Uterus (tissue), 4 donors: ENCODE results near the gene RBM6. TPM values are rescaled to one million over a fixed set of nuclear protein-coding genes. Genes with fewer than 3 reads are reported as not detected.
"Not testable (repeated sequence)": the region's sequence is repeated elsewhere in the genome, so short reads cannot be mapped to it uniquely, and the experiment has no call there.

Experiments used
- DNase-seq, 2 donors: peaks; one replicate each; pipeline ENCODE4 v3.0.0-alpha.2; 2019 to 2020
- H3K27ac ChIP-seq, 2 donors: fragments of 200-600 bp; sonication (generic); 1 replicate in 1 of 2; 2 replicates in 1 of 2; pipeline ENCODE4 v1.5.1; 2016 to 2018
- H3K27me3 ChIP-seq, 2 donors: fragments of 200-600 bp; sonication (generic); one replicate each; pipeline ENCODE4 v1.5.1; 2018 to 2019; ENCODE audit warnings: control low read depth in 1 of 2
- H3K36me3 ChIP-seq, 2 donors: fragments of 200-600 bp; sonication (generic); one replicate each; pipeline ENCODE4 v1.5.1; 2019; ENCODE audit warnings: control low read depth in 1 of 2
- H3K4me1 ChIP-seq, 2 donors: fragments of 200-600 bp; sonication (generic); one replicate each; pipeline ENCODE4 v1.5.1; 2018 to 2019; ENCODE audit warnings: control low read depth in 1 of 2
- H3K4me3 ChIP-seq, 2 donors: fragments of 200-600 bp; sonication (generic); 1 replicate in 1 of 2; 2 replicates in 1 of 2; pipeline ENCODE4 v1.5.1; 2018 to 2019; ENCODE audit warnings: mild to moderate bottlenecking in 1 of 2
- H3K9me3 ChIP-seq, 2 donors: fragments of 200-600 bp; sonication (generic); one replicate each; pipeline ENCODE4 v1.5.1; 2019; ENCODE audit warnings: control low read depth in 1 of 2
- CTCF ChIP-seq, 4 experiments: fragments of 200-600 bp in 2 of 4; fragments of 450-650 bp in 2 of 4; sonication (generic) in 2 of 4; IDR thresholded peaks; one replicate each; pipeline ENCODE4 v1.5.1; 2016 to 2019; ENCODE audit warnings: antibody characterized with exemption in 4 of 4, mild to moderate bottlenecking in 2 of 4, moderate library complexity in 1 of 4
- POLR2A ChIP-seq, 2 donors: fragments of 450-650 bp; IDR thresholded peaks; one replicate each; pipeline ENCODE4 v1.6.1; 2016; ENCODE audit warnings: antibody characterized with exemption in 2 of 2, mild to moderate bottlenecking in 1 of 2, moderate library complexity in 1 of 2
- intact Hi-C: fragments of 100-400 bp; cut with DNase I; formaldehyde crosslinking; loops from one replicate; pipeline ENCODE4 v1.15.1; 2023; ENCODE audit warnings: low total_unique reads
- total RNA-seq, 4 donors: library from RNA; depleted of rRNA in 3 of 4; stranded (reverse); fragments of >200 nt in 3 of 4; gene quantifications; one replicate each; pipeline versions ENCODE4 v1.1.0 to v1.2.4, GENCODE V29; 2014 to 2023
- donor health status: DM: yes; HTN: yes; CAD: no.

The RBM6 gene
- total RNA-seq, 4 donors from 2014 or later = 63.2 to 143 (median 116) TPM

- Histone ChIP-seq H3K27ac (no peak overlapping the region), H3K4me3 (no peak overlapping the region), H3K27me3 (no peaks in the 10 kb centered on the region), H3K4me1 (no peaks in the 10 kb centered on the region), H3K36me3 (no peaks in the 10 kb centered on the region), H3K9me3 (no peaks in the 10 kb centered on the region)
- intact Hi-C loops = no loop called here
- TF ChIP-seq POLR2A (IDR thresholded peaks at IDR 0.05) (no peak), CTCF (IDR thresholded peaks at IDR 0.05) (no peak)
- DNase-seq = no peak
Observed at GRCh38 chr3:49911124-49911420, 28.9 kb upstream of the RBM6 start.

- no peaks in the 10 kb centered on the region for H3K9me3 ChIP-seq
- no peaks in the 10 kb centered on the region for H3K36me3 ChIP-seq
- intact Hi-C loops = no loop called here
- no peaks in the 10 kb centered on the region for H3K27me3 ChIP-seq
- no peak for TF ChIP-seq POLR2A (IDR thresholded peaks at IDR 0.05)
- TF ChIP-seq CTCF (IDR thresholded peaks at IDR 0.05) = no peak
- H3K4me1 ChIP-seq = no peaks in the 10 kb centered on the region
- no peak overlapping the region for H3K27ac ChIP-seq
- DNase-seq = no peak
- H3K4me3 ChIP-seq = no peak overlapping the region
Observed at GRCh38 chr3:49911611-49912010, 28.3 kb upstream of the RBM6 start.

- intact Hi-C loops = no loop called here
- Histone ChIP-seq H3K27ac (no peak overlapping the region), H3K27me3 (no peaks in the 10 kb centered on the region), H3K9me3 (no peaks in the 10 kb centered on the region), H3K4me1 (no peaks in the 10 kb centered on the region), H3K36me3 (no peaks in the 10 kb centered on the region), H3K4me3 (no peak overlapping the region)
- no peak for TF ChIP-seq CTCF (IDR thresholded peaks at IDR 0.05)
- TF ChIP-seq POLR2A (IDR thresholded peaks at IDR 0.05) = no peak
- no peak for DNase-seq
Observed at GRCh38 chr3:49912881-49913281, 27.1 kb upstream of the RBM6 start.

- Histone ChIP-seq H3K36me3 (no peaks in the 10 kb centered on the region), H3K27ac (no peak overlapping the region), H3K9me3 (no peaks in the 10 kb centered on the region), H3K4me1 (no peaks in the 10 kb centered on the region), H3K4me3 (no peak overlapping the region), H3K27me3 (no peaks in the 10 kb centered on the region)
- intact Hi-C loops = no loop called here
- TF ChIP-seq CTCF (IDR thresholded peaks at IDR 0.05) (no peak), POLR2A (IDR thresholded peaks at IDR 0.05) (no peak)
- no peak for DNase-seq
Observed at GRCh38 chr3:49914906-49915305, 25.0 kb upstream of the RBM6 start.

- H3K4me3 ChIP-seq = no peak overlapping the region
- no peak for DNase-seq
- H3K9me3 ChIP-seq = no peaks in the 10 kb centered on the region
- TF ChIP-seq POLR2A (IDR thresholded peaks at IDR 0.05) (no peak), CTCF (IDR thresholded peaks at IDR 0.05) (no peak)
- no peaks in the 10 kb centered on the region for H3K36me3 ChIP-seq
- H3K27me3 ChIP-seq = no peaks in the 10 kb centered on the region
- H3K27ac ChIP-seq = no peak overlapping the region
- no peaks in the 10 kb centered on the region for H3K4me1 ChIP-seq
- intact Hi-C loops = no loop called here
Observed at GRCh38 chr3:49916686-49917085, 23.3 kb upstream of the RBM6 start.

- intact Hi-C loops, H3K4me3 ChIP-seq: not testable (repeated sequence)
Observed at GRCh38 chr3:49917806-49918590, 22.0 kb upstream of the RBM6 start.

More at GRCh38 chr3:49917806-49918590, 22.0 kb upstream of the RBM6 start:
- H3K9me3 ChIP-seq, H3K27me3 ChIP-seq, H3K4me1 ChIP-seq, H3K36me3 ChIP-seq, DNase-seq, H3K27ac ChIP-seq: not testable (repeated sequence)
